Transverse colon (tissue), 3 donors: ENCODE results near the gene ABL1.

Source experiments
- EP300 ChIP-seq: sonication (generic); formaldehyde crosslinking; IDR thresholded peaks from one replicate; pipeline ENCODE4 v1.6.1; 2017; ENCODE audit warnings: antibody characterized with exemption, low read depth
- POLR2A ChIP-seq: fragments of 450-650 bp; IDR thresholded peaks from one replicate; pipeline ENCODE4 v1.6.1; 2016; ENCODE audit warnings: antibody characterized with exemption, mild to moderate bottlenecking, moderate library complexity
- TF ChIP-seq, protein P1 (sequence below), 5 experiments: fragments of 200-600 bp in 3 of 5; fragments of 450-650 bp in 2 of 5; sonication (generic) in 3 of 5; IDR thresholded peaks; 1 replicate in 2 of 5; 2 replicates in 3 of 5; pipeline ENCODE4 v1.5.1; 2016 to 2017; ENCODE audit warnings: antibody characterized with exemption in 5 of 5, inconsistent platforms in 3 of 5, mild to moderate bottlenecking in 2 of 5, moderate library complexity in 1 of 5

DNA sequence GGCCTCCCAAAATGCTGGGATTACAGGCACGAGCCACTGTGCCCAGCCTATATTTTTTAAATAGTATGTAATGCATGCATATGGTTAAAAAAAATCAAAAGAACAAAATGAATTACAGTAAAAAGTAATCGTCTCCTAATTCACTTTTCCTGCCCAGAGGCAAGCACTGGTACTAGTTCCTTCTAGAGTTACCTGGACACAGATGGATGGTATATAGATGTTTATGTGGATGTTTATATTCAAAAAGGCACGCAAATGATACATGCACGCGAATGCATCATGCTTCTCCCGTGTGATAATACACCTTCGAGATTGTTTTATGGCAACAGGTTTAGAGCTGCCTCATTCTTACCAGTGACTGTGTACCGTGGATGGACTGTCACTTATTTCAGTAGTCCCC is 21.4 kb downstream of the ABL1 start:
- TF ChIP-seq, protein P1, sequence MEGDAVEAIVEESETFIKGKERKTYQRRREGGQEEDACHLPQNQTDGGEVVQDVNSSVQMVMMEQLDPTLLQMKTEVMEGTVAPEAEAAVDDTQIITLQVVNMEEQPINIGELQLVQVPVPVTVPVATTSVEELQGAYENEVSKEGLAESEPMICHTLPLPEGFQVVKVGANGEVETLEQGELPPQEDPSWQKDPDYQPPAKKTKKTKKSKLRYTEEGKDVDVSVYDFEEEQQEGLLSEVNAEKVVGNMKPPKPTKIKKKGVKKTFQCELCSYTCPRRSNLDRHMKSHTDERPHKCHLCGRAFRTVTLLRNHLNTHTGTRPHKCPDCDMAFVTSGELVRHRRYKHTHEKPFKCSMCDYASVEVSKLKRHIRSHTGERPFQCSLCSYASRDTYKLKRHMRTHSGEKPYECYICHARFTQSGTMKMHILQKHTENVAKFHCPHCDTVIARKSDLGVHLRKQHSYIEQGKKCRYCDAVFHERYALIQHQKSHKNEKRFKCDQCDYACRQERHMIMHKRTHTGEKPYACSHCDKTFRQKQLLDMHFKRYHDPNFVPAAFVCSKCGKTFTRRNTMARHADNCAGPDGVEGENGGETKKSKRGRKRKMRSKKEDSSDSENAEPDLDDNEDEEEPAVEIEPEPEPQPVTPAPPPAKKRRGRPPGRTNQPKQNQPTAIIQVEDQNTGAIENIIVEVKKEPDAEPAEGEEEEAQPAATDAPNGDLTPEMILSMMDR (IDR thresholded peaks at IDR 0.05) = no peak
- no peak for TF ChIP-seq POLR2A
- no peak for TF ChIP-seq EP300
